ENCODE measurements around the gene PTPRB. TPM values are rescaled to one million over a fixed set of nuclear protein-coding genes. Genes with fewer than 3 reads are reported as not detected.

PTPRB gene
- total RNA-seq, 1 donor from 2014 or later, result 1.9 TPM

- no peaks in the 10 kb centered on the region for H3K36me3 Mint-ChIP-seq
- no peak overlapping the region for H3K4me3 Mint-ChIP-seq
- no peak for TF ChIP-seq CTCF (IDR thresholded peaks at IDR 0.05; ENCODE audit: unreplicated experiment)
- H3K9me3 Mint-ChIP-seq, result no peaks in the 10 kb centered on the region
- DNase-seq (ENCODE audit: low spot score in 2 of 2, unreplicated experiment in 2 of 2), result no peak
- no peaks in the 10 kb centered on the region for H3K27me3 Mint-ChIP-seq (ENCODE audit: low read depth)
- peaks cover 12% of the 10 kb centered on the region for H3K4me1 Mint-ChIP-seq
- H3K27ac Mint-ChIP-seq, result no peak overlapping the region
Measured at GRCh38 chr12:70556179-70556869, 80.9 kb downstream of the PTPRB start.

GRCh38 chr12:70555081-70555480 lies 82.1 kb downstream of the PTPRB start:
- no peak overlapping the region for H3K27ac Mint-ChIP-seq
- DNase-seq (ENCODE audit: low spot score in 2 of 2, unreplicated experiment in 2 of 2), result no peak

GRCh38 chr12:70553391-70553859 lies 83.8 kb downstream of the PTPRB start:
- H3K4me1 Mint-ChIP-seq, result peaks cover 12% of the 10 kb centered on the region
- TF ChIP-seq CTCF (IDR thresholded peaks at IDR 0.05; ENCODE audit: unreplicated experiment), result no peak
- peak overlapping the region; percentile 31 for H3K27ac Mint-ChIP-seq
- no peaks in the 10 kb centered on the region for H3K36me3 Mint-ChIP-seq
- no peak for DNase-seq (ENCODE audit: low spot score in 2 of 2, unreplicated experiment in 2 of 2)
- H3K4me3 Mint-ChIP-seq, result no peak overlapping the region
- peaks cover 6% of the 10 kb centered on the region for H3K27me3 Mint-ChIP-seq (ENCODE audit: low read depth)
- no peaks in the 10 kb centered on the region for H3K9me3 Mint-ChIP-seq

More at GRCh38 chr12:70555081-70555480, 82.1 kb downstream of the PTPRB start:
- H3K27me3 Mint-ChIP-seq (ENCODE audit: low read depth), result peaks cover 1% of the 10 kb centered on the region
- no peak overlapping the region for H3K4me3 Mint-ChIP-seq
- no peaks in the 10 kb centered on the region for H3K9me3 Mint-ChIP-seq
- peaks cover 12% of the 10 kb centered on the region for H3K4me1 Mint-ChIP-seq
- no peaks in the 10 kb centered on the region for H3K36me3 Mint-ChIP-seq
- no peak for TF ChIP-seq CTCF (IDR thresholded peaks at IDR 0.05; ENCODE audit: unreplicated experiment)

GRCh38 chr12:70551731-70552130 lies 85.5 kb downstream of the PTPRB start:
- DNase-seq (ENCODE audit: low spot score in 2 of 2, unreplicated experiment in 2 of 2), result no peak
- Mint-ChIP-seq H3K36me3 (no peaks in the 10 kb centered on the region), H3K9me3 (no peaks in the 10 kb centered on the region), H3K4me1 (peaks cover 12% of the 10 kb centered on the region), H3K27ac (no peak overlapping the region), H3K4me3 (no peak overlapping the region), H3K27me3 (ENCODE audit: low read depth) (peaks cover 8% of the 10 kb centered on the region)
- no peak for TF ChIP-seq CTCF (IDR thresholded peaks at IDR 0.05; ENCODE audit: unreplicated experiment)

GRCh38 chr12:70550180-70550577 lies 87.0 kb downstream of the PTPRB start:
- Mint-ChIP-seq H3K4me1 (peaks cover 10% of the 10 kb centered on the region), H3K9me3 (no peaks in the 10 kb centered on the region), H3K27me3 (ENCODE audit: low read depth) (peaks cover 8% of the 10 kb centered on the region), H3K36me3 (no peaks in the 10 kb centered on the region), H3K4me3 (no peak overlapping the region), H3K27ac (no peak overlapping the region)
- no peak for TF ChIP-seq CTCF (IDR thresholded peaks at IDR 0.05; ENCODE audit: unreplicated experiment)
- DNase-seq (ENCODE audit: low spot score in 2 of 2, unreplicated experiment in 2 of 2), result no peak
